ENCODE measurements around the gene IFITM2. TPM values are rescaled to one million over a fixed set of nuclear protein-coding genes. Genes with fewer than 3 reads are reported as not detected.
"Not testable (repeated sequence)": the region's sequence is repeated elsewhere in the genome, so short reads cannot be mapped to it uniquely, and the experiment has no call there.

The IFITM2 gene
- total and polyA plus RNA-seq, 2 experiments from 2014 or later, result 91.2 to 857 TPM

GRCh38 chr11:306645-307371 lies 808 bp upstream of the IFITM2 start:
- H3K79me2 ChIP-seq (replicated peaks; ENCODE audit: insufficient read depth), result peaks cover 12% of the 10 kb centered on the region
- no peaks in the 10 kb centered on the region for H3K9me2 ChIP-seq (ENCODE audit: insufficient read depth)
- peaks cover 63% of the 10 kb centered on the region for H3K4me1 ChIP-seq (ENCODE audit: insufficient read depth)
- Mint-ChIP-seq H3K36me3 (ENCODE audit: low read depth) (peaks cover 16% of the 10 kb centered on the region), H3K27me3 (ENCODE audit: insufficient read depth, low read depth, poor library complexity) (peaks cover 44% of the 10 kb centered on the region), H3K9me3 (peaks cover 7% of the 10 kb centered on the region), H3K4me1 (peaks cover 57% of the 10 kb centered on the region), H3K4me3 (no peak overlapping the region), H3K27ac (peak overlapping the region; percentile 82; the same call in 1 of the 2 replicates)
- peak overlapping the region; percentile 90 for H3K27ac ChIP-seq (ENCODE audit: low read depth)
- H3K36me3 ChIP-seq (ENCODE audit: insufficient read depth), result no peaks in the 10 kb centered on the region
- no peak for DNase-seq (ENCODE audit: low spot score)
- ATAC-seq, result no peak
- H3K4me3 ChIP-seq, result no peak overlapping the region
- H3K27me3 ChIP-seq (ENCODE audit: insufficient read depth), result peaks cover 2% of the 10 kb centered on the region; the same call in 1 of the 2 replicates
- no peaks in the 10 kb centered on the region for H4K20me1 ChIP-seq (replicated peaks; ENCODE audit: insufficient read depth)
- H3F3A ChIP-seq (replicated peaks; ENCODE audit: low read depth), result peaks cover 25% of the 10 kb centered on the region
- H2AFZ ChIP-seq, result no peak overlapping the region
- TF ChIP-seq EZH2phosphoT487 (IDR thresholded peaks at IDR 0.05; ENCODE audit: unreplicated experiment) (no peak), CTCF (conservative IDR thresholded peaks at IDR 0.05; ENCODE audit: low read depth in 2 of 2) (peak in 1 of 2 experiments; percentile 21; a peak in 1 of 4 replicates)
- peak overlapping the region; percentile 66; the same call in 1 of the 2 replicates for H3K4me2 ChIP-seq

GRCh38 chr11:308740-309665 lies 1.4 kb downstream of the IFITM2 start:
- H3F3A ChIP-seq (replicated peaks; ENCODE audit: low read depth), result peaks cover 33% of the 10 kb centered on the region
- peaks cover 60% of the 10 kb centered on the region for H3K4me1 ChIP-seq (ENCODE audit: insufficient read depth)
- not testable (repeated sequence) for H2AFZ ChIP-seq; DNase-seq (ENCODE audit: low spot score); H3K9me3 Mint-ChIP-seq; H3K27me3 ChIP-seq (ENCODE audit: insufficient read depth); H3K36me3 ChIP-seq (ENCODE audit: insufficient read depth); H3K9me2 ChIP-seq (ENCODE audit: insufficient read depth); ATAC-seq; H3K36me3 Mint-ChIP-seq (ENCODE audit: low read depth); H3K27ac ChIP-seq (ENCODE audit: low read depth); H4K20me1 ChIP-seq (replicated peaks; ENCODE audit: insufficient read depth)
- H3K4me3 Mint-ChIP-seq, result peak overlapping the region; percentile 86
- peak overlapping the region; percentile 68 for H3K4me3 ChIP-seq
- peaks cover 14% of the 10 kb centered on the region for H3K79me2 ChIP-seq (replicated peaks; ENCODE audit: insufficient read depth)
- peaks cover 30% of the 10 kb centered on the region for H3K27me3 Mint-ChIP-seq (ENCODE audit: insufficient read depth, low read depth, poor library complexity)
- H3K4me2 ChIP-seq, result peak overlapping the region; percentile 84
- peak overlapping the region; percentile 93 for H3K27ac Mint-ChIP-seq
- H3K4me1 Mint-ChIP-seq, result peaks cover 64% of the 10 kb centered on the region

- not testable (repeated sequence) for H3K27ac Mint-ChIP-seq; H3K27me3 ChIP-seq (ENCODE audit: insufficient read depth); H3K9me2 ChIP-seq (ENCODE audit: insufficient read depth); H3K9me3 Mint-ChIP-seq; H4K20me1 ChIP-seq (replicated peaks; ENCODE audit: insufficient read depth); DNase-seq (ENCODE audit: low spot score); H2AFZ ChIP-seq; H3K27ac ChIP-seq (ENCODE audit: low read depth); H3K36me3 Mint-ChIP-seq (ENCODE audit: low read depth); H3K36me3 ChIP-seq (ENCODE audit: insufficient read depth)
- peak overlapping the region; percentile 86 for H3K4me3 Mint-ChIP-seq
- H3K27me3 Mint-ChIP-seq (ENCODE audit: insufficient read depth, low read depth, poor library complexity), result peaks cover 21% of the 10 kb centered on the region
- peak; percentile 0; the same call in 2 of the 3 replicates for ATAC-seq
- Histone ChIP-seq H3K4me1 (ENCODE audit: insufficient read depth) (peaks cover 59% of the 10 kb centered on the region), H3F3A (replicated peaks; ENCODE audit: low read depth) (peaks cover 30% of the 10 kb centered on the region), H3K4me2 (peak overlapping the region; percentile 84), H3K79me2 (replicated peaks; ENCODE audit: insufficient read depth) (peaks cover 25% of the 10 kb centered on the region), H3K4me3 (peak overlapping the region; percentile 68)
- H3K4me1 Mint-ChIP-seq, result peaks cover 72% of the 10 kb centered on the region
Observed at GRCh38 chr11:309979-310572, 2.5 kb downstream of the IFITM2 start.

GRCh38 chr11:311013-311748 lies 3.6 kb downstream of the IFITM2 start:
- peaks cover 21% of the 10 kb centered on the region for H3K27me3 Mint-ChIP-seq (ENCODE audit: insufficient read depth, low read depth, poor library complexity)
- H4K20me1 ChIP-seq (replicated peaks; ENCODE audit: insufficient read depth); H3K36me3 Mint-ChIP-seq (ENCODE audit: low read depth); H3K36me3 ChIP-seq (ENCODE audit: insufficient read depth); H3K9me3 Mint-ChIP-seq; H3K9me2 ChIP-seq (ENCODE audit: insufficient read depth); H3K27ac Mint-ChIP-seq; DNase-seq (ENCODE audit: low spot score); H3K27me3 ChIP-seq (ENCODE audit: insufficient read depth); H2AFZ ChIP-seq; H3K27ac ChIP-seq (ENCODE audit: low read depth): not testable (repeated sequence)
- peak overlapping the region; percentile 59 for H3K4me3 Mint-ChIP-seq
- Histone ChIP-seq H3K4me1 (ENCODE audit: insufficient read depth) (peaks cover 57% of the 10 kb centered on the region), H3K4me2 (peak overlapping the region; percentile 84), H3K4me3 (peak overlapping the region; percentile 70; the same call in 1 of the 2 replicates), H3K79me2 (replicated peaks; ENCODE audit: insufficient read depth) (peaks cover 31% of the 10 kb centered on the region), H3F3A (replicated peaks; ENCODE audit: low read depth) (peaks cover 29% of the 10 kb centered on the region)
- peaks cover 66% of the 10 kb centered on the region for H3K4me1 Mint-ChIP-seq
- ATAC-seq, result peak; percentile 20
